GM19025 (cell line): Measurements from ENCODE around the gene NAP1L4.
A peak's percentile ranks its signal among the peaks of the same experiment; 100 is the strongest.
"Not testable (repeated sequence)": the region's sequence is repeated elsewhere in the genome, so short reads cannot be mapped to it uniquely, and the experiment has no call there.

Experiments
- ATAC-seq: cut with Tn5 transposase; IDR thresholded peaks from one replicate; pipeline ENCODE4 v1.9.1; 2021; ENCODE audit warnings: mild to moderate bottlenecking, low read depth, moderate library complexity; ENCODE audit not compliant: unreplicated experiment

Gene NAP1L4

GRCh38 chr11:2913776-2914175, 78.4 kb downstream of the NAP1L4 start:
- ATAC-seq = no peak

- no peak for ATAC-seq
Measured at GRCh38 chr11:2913019-2913431, 79.1 kb downstream of the NAP1L4 start.

GRCh38 chr11:2912498-2912897, 79.6 kb downstream of the NAP1L4 start:
- ATAC-seq = no peak

- no peak for ATAC-seq
Measured at GRCh38 chr11:2911785-2912391, 80.2 kb downstream of the NAP1L4 start.

GRCh38 chr11:2911088-2911784, 80.9 kb downstream of the NAP1L4 start:
- ATAC-seq = no peak

GRCh38 chr11:2910401-2910955, 81.7 kb downstream of the NAP1L4 start:
- ATAC-seq = no peak

GRCh38 chr11:2909133-2909902, 82.8 kb downstream of the NAP1L4 start:
- no peak for ATAC-seq

- no peak for ATAC-seq
Measured at GRCh38 chr11:2908130-2908529, 84.0 kb downstream of the NAP1L4 start.

GRCh38 chr11:2905299-2905698, 86.8 kb downstream of the NAP1L4 start:
- ATAC-seq = not testable (repeated sequence)

GRCh38 chr11:2904153-2905052, 87.7 kb downstream of the NAP1L4 start:
- no peak for ATAC-seq

GRCh38 chr11:2903672-2904011, 88.5 kb downstream of the NAP1L4 start:
- no peak for ATAC-seq

- ATAC-seq = no peak
Measured at GRCh38 chr11:2902784-2903671, 89.1 kb downstream of the NAP1L4 start.

GRCh38 chr11:2901854-2902783, 90.0 kb downstream of the NAP1L4 start:
- peak; percentile 92 for ATAC-seq

- no peak for ATAC-seq
Measured at GRCh38 chr11:2901196-2901796, 90.8 kb downstream of the NAP1L4 start.

- ATAC-seq = no peak
Measured at GRCh38 chr11:2899080-2899783, 92.9 kb downstream of the NAP1L4 start.

GRCh38 chr11:2898366-2899079, 93.6 kb downstream of the NAP1L4 start:
- no peak for ATAC-seq

- ATAC-seq = no peak
Measured at GRCh38 chr11:2897048-2897447, 95.1 kb downstream of the NAP1L4 start.
